GM18511 (cell line): Measurements from ENCODE around the gene CHCHD3.

Experiments used
- ATAC-seq: cut with Tn5 transposase; IDR thresholded peaks from one replicate; pipeline ENCODE4 v1.9.1; 2021; ENCODE audit warnings: mild to moderate bottlenecking, moderate library complexity; ENCODE audit not compliant: unreplicated experiment

Gene CHCHD3

DNA sequence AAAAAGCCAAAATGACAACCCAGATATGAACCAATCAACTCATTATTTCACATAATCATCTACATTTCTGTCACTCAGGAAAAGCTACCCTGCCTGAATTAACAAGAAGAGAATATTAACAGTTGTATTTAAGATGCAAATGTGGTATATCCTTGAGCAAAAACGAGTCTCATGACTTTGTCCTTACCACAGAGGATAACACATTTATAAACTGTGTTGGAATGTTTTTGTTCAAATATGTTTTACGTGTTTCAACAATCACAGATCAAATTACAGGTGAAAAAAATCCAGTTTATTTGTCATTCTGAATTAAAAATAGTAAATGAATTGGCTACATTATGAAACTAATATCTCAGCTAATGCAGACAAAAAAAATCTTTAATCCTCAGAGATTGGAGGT lies 34.6 kb downstream of the CHCHD3 start:
- no peak for ATAC-seq

- ATAC-seq = no peak
These were observed 37.0 kb downstream of the CHCHD3 start for GRCh38 chr7:133044722-133045473.

- no peak for ATAC-seq
These were observed 41.2 kb downstream of the CHCHD3 start for GRCh38 chr7:133040674-133041073.

DNA sequence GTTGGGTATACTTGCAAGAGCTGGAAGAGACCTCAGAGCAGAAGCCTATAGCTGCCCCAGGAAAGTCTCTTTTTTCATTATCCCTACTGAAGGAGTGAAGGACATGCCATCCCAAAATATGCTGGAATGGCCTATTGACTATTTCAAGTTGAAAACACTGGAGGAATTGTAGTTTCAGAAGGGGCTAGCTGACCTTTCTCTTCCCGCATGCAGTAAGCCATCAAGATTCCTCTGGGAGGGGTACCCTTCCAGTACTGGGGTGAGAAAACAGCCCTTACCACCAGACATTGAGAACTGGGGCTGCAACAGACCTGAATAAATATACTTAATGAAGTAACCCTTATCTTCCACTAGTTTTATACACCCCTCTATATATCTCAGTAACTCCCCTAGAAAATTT lies 41.7 kb downstream of the CHCHD3 start:
- no peak for ATAC-seq

- no peak for ATAC-seq
These were observed 42.3 kb downstream of the CHCHD3 start for GRCh38 chr7:133039614-133040013.

DNA sequence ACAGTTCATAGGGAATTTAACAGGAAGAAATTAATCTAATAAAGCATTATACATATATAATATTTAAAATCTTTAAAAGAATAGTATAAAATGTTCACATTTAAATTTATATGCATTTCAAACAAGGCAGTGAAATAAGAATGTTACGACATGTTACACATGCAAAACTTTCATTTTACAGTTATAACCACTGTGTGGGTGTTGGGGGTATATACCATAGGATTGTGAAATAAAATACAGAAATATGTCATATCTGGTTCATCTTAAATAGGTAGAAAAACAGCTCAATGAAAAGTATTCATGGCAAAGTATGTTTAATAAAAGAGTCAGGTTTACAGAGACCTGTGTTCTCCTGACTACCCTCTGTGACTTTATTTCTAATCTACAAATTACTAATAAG lies 45.6 kb downstream of the CHCHD3 start:
- ATAC-seq = no peak

DNA sequence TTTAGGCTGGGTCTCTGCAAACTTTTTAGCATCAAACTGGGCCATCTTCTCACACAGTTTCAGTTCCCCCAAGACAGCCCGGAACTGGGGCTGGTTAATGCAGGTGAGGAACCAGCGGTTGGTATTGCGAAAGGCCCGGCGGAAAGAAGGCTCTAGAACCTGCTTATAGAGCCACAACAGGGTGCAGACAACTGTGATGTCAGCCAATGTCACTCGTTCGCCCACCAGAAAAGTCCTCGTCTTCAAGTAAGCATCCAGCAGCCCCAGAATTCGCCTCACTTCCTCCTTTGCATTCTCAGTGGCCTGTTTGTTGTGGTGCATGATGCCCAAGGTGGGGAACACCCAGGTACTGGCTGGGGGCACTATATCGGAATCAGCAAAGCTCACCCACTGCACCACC lies 46.6 kb downstream of the CHCHD3 start:
- ATAC-seq = peak; percentile 98

- ATAC-seq = no peak
These were observed 51.5 kb downstream of the CHCHD3 start for GRCh38 chr7:133030346-133030745.

DNA sequence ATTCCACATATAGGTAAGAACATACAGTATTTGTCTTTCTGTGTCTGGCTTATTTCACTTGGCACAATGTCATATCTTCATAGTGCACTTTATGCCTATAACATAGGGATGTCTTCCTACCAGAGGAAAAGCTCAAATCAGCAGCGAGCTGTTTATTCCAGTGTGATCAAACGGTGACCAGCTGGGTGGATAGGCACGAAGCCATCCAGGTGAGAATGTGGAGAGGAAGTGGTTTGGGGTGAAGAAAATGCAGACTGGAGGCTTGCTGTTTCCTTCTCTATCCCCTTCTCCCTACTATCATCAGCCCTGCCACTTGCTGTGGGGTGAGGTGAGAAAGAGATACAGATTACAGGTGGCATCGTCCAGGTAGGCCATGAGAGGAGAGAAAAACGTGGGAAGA lies 52.4 kb downstream of the CHCHD3 start:
- no peak for ATAC-seq

GRCh38 chr7:133027397-133027796 lies 54.5 kb downstream of the CHCHD3 start:
- ATAC-seq = no peak

GRCh38 chr7:133026210-133026859 lies 55.6 kb downstream of the CHCHD3 start:
- no peak for ATAC-seq

DNA sequence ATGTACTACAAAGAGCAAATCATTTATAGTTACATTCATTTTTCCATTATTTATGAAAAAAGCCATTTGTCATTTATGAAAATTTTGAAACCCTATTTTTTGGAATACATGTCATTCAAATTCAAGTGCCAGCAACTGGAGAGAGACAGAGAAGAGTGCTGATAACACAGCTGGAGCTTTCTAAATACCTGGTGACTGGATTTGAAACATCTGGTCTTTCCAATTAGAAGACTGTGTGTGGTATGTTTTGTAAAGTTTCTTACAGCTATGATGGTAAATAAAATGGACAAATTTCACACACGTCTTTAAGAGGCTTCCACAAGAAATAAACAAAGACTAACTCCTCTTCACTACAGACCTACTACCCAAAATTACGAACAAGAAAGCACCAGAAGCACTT lies 56.8 kb downstream of the CHCHD3 start:
- no peak for ATAC-seq

GRCh38 chr7:133024596-133024995 lies 57.3 kb downstream of the CHCHD3 start:
- no peak for ATAC-seq

GRCh38 chr7:133023370-133024071 lies 58.4 kb downstream of the CHCHD3 start:
- ATAC-seq = no peak

DNA sequence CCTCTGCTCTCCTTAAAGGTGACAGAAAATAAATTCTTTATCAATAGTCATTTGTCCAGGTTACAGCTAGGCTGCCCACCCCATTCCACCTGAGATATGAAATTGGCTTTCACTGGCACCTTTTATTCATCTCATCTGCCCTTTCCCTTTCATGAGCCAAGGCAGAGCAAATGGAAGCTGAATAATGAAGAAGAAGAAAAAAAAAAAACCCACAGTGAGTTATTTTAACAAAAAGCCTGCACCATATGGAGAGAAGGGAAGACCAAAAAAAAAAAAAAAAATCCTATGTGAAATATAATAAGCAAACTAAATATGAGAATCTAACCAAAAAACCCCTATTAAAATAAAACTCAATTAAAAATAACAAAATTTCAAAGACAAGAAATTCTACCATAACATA lies 59.2 kb downstream of the CHCHD3 start:
- no peak for ATAC-seq

DNA sequence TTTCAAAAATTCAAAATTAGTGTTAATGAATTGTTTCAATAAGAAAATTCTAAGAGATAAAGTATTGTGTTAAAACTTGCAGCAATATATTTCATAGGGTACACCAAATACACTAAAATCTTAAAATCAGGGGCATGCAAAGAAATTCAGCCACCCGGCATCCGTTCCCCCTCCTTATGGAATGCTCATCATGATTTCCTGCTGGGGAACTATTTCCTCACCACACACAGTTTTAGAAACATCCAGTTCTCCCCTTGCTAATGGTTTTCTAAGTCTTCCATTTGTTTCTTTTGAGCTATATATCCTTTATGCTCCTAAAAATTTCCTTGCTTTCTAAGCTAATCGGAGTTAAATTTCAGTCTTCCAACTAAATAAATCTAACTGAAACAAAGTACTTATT lies 60.7 kb downstream of the CHCHD3 start:
- no peak for ATAC-seq

- ATAC-seq = no peak
These were observed 61.4 kb downstream of the CHCHD3 start for GRCh38 chr7:133020496-133020895.

- ATAC-seq = no peak
These were observed 62.3 kb downstream of the CHCHD3 start for GRCh38 chr7:133019590-133019989.

DNA sequence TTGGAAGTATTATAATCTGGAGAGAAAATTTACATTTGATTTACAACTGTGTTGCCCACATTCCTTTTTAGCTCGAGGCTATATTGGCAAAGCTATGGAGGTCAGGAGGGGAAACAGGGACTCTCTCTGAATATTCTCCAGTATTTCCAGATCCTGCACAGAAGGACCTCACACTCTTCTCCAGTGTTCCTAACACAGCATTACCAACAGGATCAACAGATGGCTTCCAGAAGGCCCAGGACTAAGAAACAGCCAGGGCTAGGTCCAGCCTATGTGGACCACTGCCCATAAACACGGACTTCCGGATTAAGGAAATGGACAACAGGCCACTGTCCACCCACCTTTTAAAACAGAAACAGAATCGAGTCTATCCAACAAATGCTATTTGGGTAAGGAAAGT lies 65.3 kb downstream of the CHCHD3 start:
- no peak for ATAC-seq

- no peak for ATAC-seq
These were observed 66.0 kb downstream of the CHCHD3 start for GRCh38 chr7:133015888-133016287.

DNA sequence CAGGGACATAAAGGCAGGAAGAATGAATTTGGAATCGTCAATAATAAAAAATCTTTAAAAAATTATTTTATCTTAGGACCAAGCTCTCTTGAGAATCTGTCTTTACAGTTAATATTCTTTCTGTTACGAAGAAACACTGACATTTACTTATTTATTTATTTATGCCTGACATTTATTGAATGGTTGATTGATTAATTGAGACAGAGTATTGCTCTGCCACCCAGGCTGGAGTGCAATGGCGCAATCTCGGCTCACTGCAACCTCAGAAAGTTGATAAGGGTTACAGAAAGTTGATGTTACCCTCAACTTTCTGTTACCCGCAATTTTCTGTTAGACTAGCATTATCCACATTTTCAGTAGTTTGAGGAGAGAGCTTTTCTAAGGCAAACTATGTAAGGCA lies 70.1 kb downstream of the CHCHD3 start:
- ATAC-seq = no peak
